Uterus (tissue), 2 donors: ENCODE measurements around the gene DDOST.

Source experiments
- CTCF ChIP-seq, 4 experiments: fragments of 200-600 bp in 2 of 4; fragments of 450-650 bp in 2 of 4; sonication (generic) in 2 of 4; IDR thresholded peaks; one replicate each; pipeline ENCODE4 v1.5.1; 2016 to 2019; ENCODE audit warnings: antibody characterized with exemption in 4 of 4, mild to moderate bottlenecking in 2 of 4, moderate library complexity in 1 of 4
- POLR2A ChIP-seq, 2 donors: fragments of 450-650 bp; IDR thresholded peaks; one replicate each; pipeline ENCODE4 v1.6.1; 2016; ENCODE audit warnings: antibody characterized with exemption in 2 of 2, mild to moderate bottlenecking in 1 of 2, moderate library complexity in 1 of 2

GRCh38 chr1:20654104-20654690, 7.0 kb downstream of the DDOST start:
- no peak for TF ChIP-seq CTCF (IDR thresholded peaks at IDR 0.05)
- TF ChIP-seq POLR2A (IDR thresholded peaks at IDR 0.05): no peak
